ENCODE data around the gene SYNGR2. TPM values are rescaled to one million over a fixed set of nuclear protein-coding genes. Genes with fewer than 3 reads are reported as not detected.

Gene SYNGR2
- total and polyA plus RNA-seq, 12 donors: 92.8 to 200 (median 116) TPM

- intact Hi-C loops (cut with DNase I): no loop called here
- ATAC-seq (no peak), DNase-seq (no peak)
- Histone ChIP-seq H3K27ac (no peak overlapping the region), H3K4me3 (no peak overlapping the region), H3K27me3 (no peaks in the 10 kb centered on the region), H3K9me3 (no peaks in the 10 kb centered on the region), H3K36me3 (peaks cover 0 to 28% (median 0%) of the 10 kb centered on the region in 9 donors), H3K4me1 (peaks cover 0 to 22% (median 10%) of the 10 kb centered on the region in 9 donors)
- 90 to 91% methylated on average over 11 of the region's 11 CpGs for WGBS, 2 donors
- TF ChIP-seq, protein P1, sequence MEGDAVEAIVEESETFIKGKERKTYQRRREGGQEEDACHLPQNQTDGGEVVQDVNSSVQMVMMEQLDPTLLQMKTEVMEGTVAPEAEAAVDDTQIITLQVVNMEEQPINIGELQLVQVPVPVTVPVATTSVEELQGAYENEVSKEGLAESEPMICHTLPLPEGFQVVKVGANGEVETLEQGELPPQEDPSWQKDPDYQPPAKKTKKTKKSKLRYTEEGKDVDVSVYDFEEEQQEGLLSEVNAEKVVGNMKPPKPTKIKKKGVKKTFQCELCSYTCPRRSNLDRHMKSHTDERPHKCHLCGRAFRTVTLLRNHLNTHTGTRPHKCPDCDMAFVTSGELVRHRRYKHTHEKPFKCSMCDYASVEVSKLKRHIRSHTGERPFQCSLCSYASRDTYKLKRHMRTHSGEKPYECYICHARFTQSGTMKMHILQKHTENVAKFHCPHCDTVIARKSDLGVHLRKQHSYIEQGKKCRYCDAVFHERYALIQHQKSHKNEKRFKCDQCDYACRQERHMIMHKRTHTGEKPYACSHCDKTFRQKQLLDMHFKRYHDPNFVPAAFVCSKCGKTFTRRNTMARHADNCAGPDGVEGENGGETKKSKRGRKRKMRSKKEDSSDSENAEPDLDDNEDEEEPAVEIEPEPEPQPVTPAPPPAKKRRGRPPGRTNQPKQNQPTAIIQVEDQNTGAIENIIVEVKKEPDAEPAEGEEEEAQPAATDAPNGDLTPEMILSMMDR (IDR thresholded peaks at IDR 0.05): no peak
Observed at GRCh38 chr17:78219396-78220150, 51.2 kb downstream of the SYNGR2 start.

Other genes with a start within 250 kb of the SYNGR2 start
- 10 to 100 TPM; 17.1 to 31.4 (median 25.9) TPM for gene TNRC6C, start 209.9 kb upstream of the SYNGR2 start, total RNA-seq
- gene TNRC6C, start 209.9 kb upstream of the SYNGR2 start, polyA plus RNA-seq: 10 to 100 TPM in 1 of 2 donors, 1 to 10 TPM in 1; 2.2 to 16.1 TPM
- gene TMC6, start 39.8 kb upstream of the SYNGR2 start, total RNA-seq: 100 to 1,000 TPM in 1 of 10 donors, 10 to 100 TPM in 9; 42.3 to 109 (median 69.1) TPM
- gene TMC6, start 39.8 kb upstream of the SYNGR2 start, polyA plus RNA-seq: 10 to 100 TPM; 22.8 to 86.0 TPM
- gene TMC8, start 37.8 kb upstream of the SYNGR2 start, total RNA-seq: 10 to 100 TPM in 1 of 10 donors, 1 to 10 TPM in 8, under 1 TPM in 1; 0.85 to 11.2 (median 2.1) TPM
- gene TMC8, start 37.8 kb upstream of the SYNGR2 start, polyA plus RNA-seq: 1 to 10 TPM in 1 of 2 donors, under 1 TPM in 1; 0.96 to 3.7 TPM
- gene C17orf99, start 22.2 kb upstream of the SYNGR2 start, total RNA-seq: under 1 TPM in 1 of 10 donors, not detected in 9; 0.11 TPM
- gene C17orf99, start 22.2 kb upstream of the SYNGR2 start, polyA plus RNA-seq: not detected
- gene TK1, start 18.5 kb downstream of the SYNGR2 start, total RNA-seq: 10 to 100 TPM in 1 of 10 donors, 1 to 10 TPM in 4, under 1 TPM in 5; 0.33 to 12.7 (median 0.91) TPM
- 1 to 10 TPM; 1.6 to 2.6 TPM for gene TK1, start 18.5 kb downstream of the SYNGR2 start, polyA plus RNA-seq
- 10 to 100 TPM; 23.7 to 42.4 (median 28.7) TPM for gene AFMID, start 18.8 kb downstream of the SYNGR2 start, total RNA-seq
- 10 to 100 TPM; 13.0 to 17.3 TPM for gene AFMID, start 18.8 kb downstream of the SYNGR2 start, polyA plus RNA-seq
- 1 to 10 TPM in 3 of 10 donors, under 1 TPM in 5, not detected in 2; 0.13 to 7.6 (median 0.79) TPM for gene BIRC5, start 45.7 kb downstream of the SYNGR2 start, total RNA-seq
- gene BIRC5, start 45.7 kb downstream of the SYNGR2 start, polyA plus RNA-seq: under 1 TPM; 0.22 to 0.28 TPM
- gene TMEM235, start 63.0 kb downstream of the SYNGR2 start, total RNA-seq: not detected
- gene TMEM235, start 63.0 kb downstream of the SYNGR2 start, polyA plus RNA-seq: not detected
- 100 to 1,000 TPM in 2 of 10 donors, 10 to 100 TPM in 6, 1 to 10 TPM in 2; 7.7 to 189 (median 17.0) TPM for gene SOCS3, start 191.5 kb downstream of the SYNGR2 start, total RNA-seq
- gene SOCS3, start 191.5 kb downstream of the SYNGR2 start, polyA plus RNA-seq: 10 to 100 TPM; 13.5 to 30.2 TPM
- 10 to 100 TPM; 14.7 to 28.4 (median 17.1) TPM for gene PGS1, start 210.1 kb downstream of the SYNGR2 start, total RNA-seq
- gene PGS1, start 210.1 kb downstream of the SYNGR2 start, polyA plus RNA-seq: 10 to 100 TPM; 18.5 to 18.7 TPM